Esophagus muscularis mucosa (tissue), 4 donors: ENCODE results near the gene OR10A6.

Experiments used
- CTCF ChIP-seq, 3 experiments: fragments of 200-600 bp in 2 of 3; fragments of 450-650 bp in 1 of 3; sonication (generic) in 2 of 3; IDR thresholded peaks; one replicate each; pipeline ENCODE4 v1.5.1; 2017 to 2019; ENCODE audit warnings: antibody characterized with exemption in 3 of 3, mild to moderate bottlenecking in 2 of 3, moderate library complexity in 1 of 3
- EP300 ChIP-seq: sonication (generic); formaldehyde crosslinking; IDR thresholded peaks from one replicate; pipeline ENCODE4 v1.6.1; 2017; ENCODE audit warnings: antibody characterized with exemption
- POLR2A ChIP-seq: fragments of 450-650 bp; IDR thresholded peaks from one replicate; pipeline ENCODE4 v1.6.1; 2017; ENCODE audit warnings: antibody characterized with exemption, moderate library complexity, mild to moderate bottlenecking, low read depth
- POLR2AphosphoS5 ChIP-seq, 2 donors: sonication (generic); formaldehyde crosslinking; IDR thresholded peaks; one replicate each; pipeline ENCODE4 v1.6.1; 2017; ENCODE audit warnings: antibody characterized with exemption in 2 of 2

GRCh38 chr11:7904917-7905316 lies 26.2 kb downstream of the OR10A6 start:
- TF ChIP-seq POLR2AphosphoS5 (IDR thresholded peaks at IDR 0.05), result no peak
- no peak for TF ChIP-seq CTCF (IDR thresholded peaks at IDR 0.05)
- TF ChIP-seq POLR2A, result no peak
- no peak for TF ChIP-seq EP300
